Ovary (tissue), 1 donor: ENCODE data around the gene COX7A1.

ENCODE experiments used
- EP300 ChIP-seq: sonication (generic); formaldehyde crosslinking; IDR thresholded peaks from one replicate; pipeline ENCODE4 v1.6.1; 2017; ENCODE audit warnings: antibody characterized with exemption
- POLR2A ChIP-seq: fragments of 450-650 bp; IDR thresholded peaks from one replicate; pipeline ENCODE4 v1.6.1; 2017; ENCODE audit warnings: antibody characterized with exemption, mild to moderate bottlenecking, moderate library complexity

DNA sequence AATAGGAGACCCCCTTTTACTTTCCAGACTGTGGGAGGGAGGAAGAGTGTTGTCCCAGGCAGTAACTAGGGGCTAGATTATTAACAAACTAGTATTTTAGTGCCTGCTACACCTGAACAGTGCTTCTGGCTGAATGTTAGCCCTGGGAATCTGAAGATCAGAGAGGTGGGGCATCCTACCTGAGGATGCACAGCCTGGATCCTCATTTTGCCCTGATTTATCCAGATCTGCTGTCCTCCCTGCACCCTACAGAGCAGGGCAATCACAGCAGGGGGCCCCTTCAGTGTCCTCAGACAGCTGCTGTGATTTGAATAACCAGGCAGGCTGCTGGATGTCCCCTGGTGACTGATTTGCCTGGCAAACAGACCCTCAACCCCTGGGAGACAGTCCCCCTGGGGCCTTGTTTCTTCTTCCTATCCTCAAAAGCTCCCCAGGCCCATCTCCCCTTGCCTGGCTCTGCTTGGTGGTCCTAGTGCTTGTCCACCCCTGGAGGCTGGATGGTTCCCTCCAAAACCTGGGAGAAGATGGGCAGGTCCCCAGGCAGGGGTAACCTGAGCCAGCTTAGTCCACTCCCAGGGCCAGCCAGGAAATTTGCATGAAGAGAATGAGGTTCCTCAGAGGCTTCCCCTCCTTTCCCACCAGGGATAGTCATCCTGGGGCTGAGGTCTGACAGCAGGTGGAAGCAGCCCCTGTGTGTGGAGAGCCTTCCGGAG, 41.6 kb downstream of the COX7A1 start, which contains the start of gene OVOL3:
- no peak for TF ChIP-seq POLR2A
- no peak for TF ChIP-seq EP300
